NCI-H2171 (cell line): ENCODE data around the gene COMMD1.
"Not testable (repeated sequence)": the region's sequence is repeated elsewhere in the genome, so short reads cannot be mapped to it uniquely, and the experiment has no call there.

ENCODE experiments used
- DNase-seq: peaks from one replicate; lab custom pipeline; 2025; lab: John Stamatoyannopoulos, UW

COMMD1 gene

DNA sequence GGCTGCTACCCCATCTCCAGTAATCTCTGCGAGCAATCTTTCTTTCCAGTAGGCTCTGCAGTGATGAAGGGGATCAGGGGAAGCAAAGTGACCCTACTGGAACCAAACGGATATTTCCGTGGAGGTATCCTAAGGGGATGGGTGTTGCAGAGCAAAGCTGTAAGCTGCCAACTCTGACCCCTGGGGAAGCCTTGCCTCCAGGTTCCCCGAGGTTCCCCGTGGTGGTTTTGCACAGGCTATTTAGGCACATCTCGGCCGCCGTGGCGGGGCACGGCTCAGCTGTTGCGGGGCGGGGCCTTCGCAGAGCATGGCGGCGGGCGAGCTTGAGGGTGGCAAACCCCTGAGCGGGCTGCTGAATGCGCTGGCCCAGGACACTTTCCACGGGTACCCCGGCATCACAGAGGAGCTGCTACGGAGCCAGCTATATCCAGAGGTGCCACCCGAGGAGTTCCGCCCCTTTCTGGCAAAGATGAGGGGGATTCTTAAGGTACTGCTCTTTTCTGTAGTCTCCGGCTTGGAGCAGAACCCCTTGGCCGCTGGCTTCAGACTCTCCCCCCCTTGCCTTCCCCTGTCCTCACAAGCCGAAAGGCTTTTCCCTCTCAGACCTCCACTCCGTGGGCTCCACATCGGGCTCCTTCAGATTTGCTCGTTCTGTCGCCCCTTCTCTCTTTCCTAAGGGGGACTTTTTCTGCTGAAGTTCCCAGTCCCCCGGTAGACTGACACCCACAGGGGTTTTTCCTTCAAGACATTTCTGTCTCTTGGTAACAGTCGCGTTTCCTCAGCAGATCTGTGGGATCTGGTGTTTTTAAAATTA is at the start of gene COMMD1:
Gene COMMD1 (plus strand): TSS at position 303 of the 814 bp plus-strand sequence. CDS start 5 bp downstream, at position 308.
- peak; percentile 61 for DNase-seq

DNA sequence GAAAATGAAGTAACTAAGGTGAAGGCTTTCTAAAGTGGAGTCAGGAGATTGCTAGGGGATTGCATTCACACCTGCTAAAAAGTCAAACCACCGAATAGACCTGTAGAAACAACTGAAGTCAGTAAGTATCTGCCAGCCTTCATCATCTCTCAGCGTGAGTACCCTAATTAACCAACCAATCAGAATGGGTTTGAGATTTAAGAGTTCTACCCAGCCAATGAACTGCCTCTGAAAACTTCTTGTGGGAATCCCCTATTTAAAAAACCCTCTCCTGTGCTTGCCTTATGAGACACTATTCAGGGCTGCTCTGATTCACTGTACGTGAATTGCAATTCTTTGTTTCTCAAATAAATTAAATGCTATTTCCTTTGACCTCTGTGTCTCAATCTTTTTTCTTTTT is 48.2 kb upstream of the COMMD1 start:
- no peak for DNase-seq

DNA sequence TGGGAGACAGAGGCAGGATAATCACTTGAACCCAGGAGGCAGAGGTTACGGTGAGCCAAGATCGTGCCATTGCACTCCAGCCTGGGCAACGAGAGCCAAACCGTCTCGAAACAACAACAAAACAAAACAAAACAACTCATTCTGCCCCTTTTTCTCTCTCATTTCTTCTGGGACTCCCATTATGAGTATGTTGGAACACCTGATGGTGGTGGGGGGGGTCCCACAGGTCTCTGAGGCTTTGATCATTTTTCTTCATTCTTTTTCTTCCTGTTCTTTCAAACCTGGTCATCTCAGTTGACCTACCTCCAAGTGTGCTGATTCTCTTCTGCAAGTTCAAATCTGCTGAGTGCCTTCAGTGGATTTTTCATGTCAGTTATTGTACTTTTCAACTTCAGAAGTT is 43.4 kb upstream of the COMMD1 start:
- no peak for DNase-seq

DNA sequence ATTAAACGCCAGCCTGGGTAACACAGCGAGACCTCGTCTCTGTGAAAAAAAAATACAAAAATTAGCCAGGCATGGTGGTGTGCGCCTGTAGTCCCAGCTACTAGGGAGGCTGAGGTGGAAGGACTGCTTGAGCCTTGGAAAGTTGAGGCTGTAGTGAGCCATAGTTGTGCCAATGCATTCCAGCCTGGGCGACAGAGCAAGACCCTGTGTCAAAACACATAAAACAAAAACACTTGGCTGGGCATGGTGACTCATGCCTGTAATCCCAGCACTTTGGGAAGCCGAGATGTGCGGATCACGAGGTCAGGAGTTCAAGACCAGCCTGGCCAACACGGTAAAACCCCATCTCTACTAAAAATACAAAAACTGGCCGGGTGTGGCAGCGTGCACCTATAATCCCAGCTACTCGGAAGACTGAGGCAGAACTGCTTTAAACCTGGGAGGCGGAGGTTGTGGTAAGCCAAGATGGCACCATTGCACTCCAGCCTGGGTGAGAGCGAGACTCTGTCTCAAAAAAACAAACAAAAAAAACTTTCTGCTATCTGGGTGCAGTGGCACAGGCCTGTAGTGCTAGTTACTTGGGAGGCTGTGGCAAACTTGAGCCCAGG is 38.9 kb upstream of the COMMD1 start:
- DNase-seq, result not testable (repeated sequence)

DNA sequence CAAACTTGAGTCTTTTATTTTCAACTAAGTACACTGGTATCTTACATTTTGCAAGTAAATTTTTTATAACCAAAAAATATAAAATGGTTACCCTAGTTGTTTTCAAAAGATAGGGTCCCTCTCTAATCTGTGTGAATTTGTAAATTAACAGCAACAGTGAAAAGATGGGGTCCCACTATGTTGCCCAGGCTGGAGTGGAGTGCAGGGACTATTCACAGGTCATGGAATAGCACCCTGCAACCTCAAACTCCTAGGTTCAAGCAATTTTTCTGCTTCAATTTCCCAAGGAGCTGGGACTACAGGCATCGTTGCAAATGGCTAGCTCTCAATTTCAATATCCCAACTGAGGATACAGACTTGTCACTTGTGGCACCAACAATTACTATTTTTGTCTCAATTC is 29.1 kb upstream of the COMMD1 start:
- DNase-seq, result no peak

DNA sequence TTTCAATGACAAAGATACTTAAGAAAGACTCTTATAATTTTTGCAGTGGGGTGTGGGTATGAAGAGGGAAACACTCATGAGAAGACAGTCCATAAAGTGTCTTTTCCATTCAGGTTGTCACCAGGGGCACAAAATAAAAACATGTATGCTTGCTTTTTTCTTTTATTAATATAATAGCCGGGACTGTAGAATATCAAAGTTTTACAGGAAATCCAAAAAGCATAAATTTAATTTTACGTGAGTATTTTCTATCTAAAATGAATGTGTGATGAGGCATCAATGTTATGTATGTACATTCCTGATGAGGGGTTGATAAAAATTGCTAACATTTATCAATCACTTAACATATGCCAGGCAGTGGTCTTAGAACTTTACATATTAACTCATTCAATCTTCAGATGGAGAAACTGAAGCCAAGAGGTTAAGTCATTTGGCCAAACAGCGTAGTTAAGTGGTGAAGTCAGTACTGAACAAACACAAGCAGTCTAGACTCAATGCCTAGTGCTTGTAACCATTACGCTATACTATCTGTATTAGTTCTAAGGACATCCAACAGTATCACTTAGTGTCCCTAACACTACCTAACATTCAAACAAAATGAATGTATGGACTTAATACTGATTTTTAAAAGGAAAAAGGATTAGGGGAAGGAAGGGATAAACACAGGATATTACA is 27.8 kb upstream of the COMMD1 start:
- no peak for DNase-seq

DNA sequence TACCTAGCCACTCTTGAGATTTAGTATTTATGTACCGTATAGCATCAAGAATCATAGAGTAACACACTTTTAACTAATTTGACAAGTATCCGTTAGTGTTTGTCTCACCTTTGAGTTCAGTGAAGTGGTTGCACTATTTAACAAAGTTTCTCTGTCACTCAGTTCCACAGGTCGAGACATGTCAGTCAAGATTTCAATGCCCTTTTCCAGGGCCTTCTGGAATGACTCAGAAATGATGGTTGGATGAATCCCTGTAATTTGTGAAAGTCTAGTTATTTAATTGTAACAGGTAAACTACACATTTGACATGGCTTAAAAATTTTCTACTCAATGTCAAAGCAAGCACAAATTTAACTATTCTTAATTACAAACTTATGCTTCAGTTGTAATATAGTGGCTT is 26.7 kb upstream of the COMMD1 start:
- no peak for DNase-seq

DNA sequence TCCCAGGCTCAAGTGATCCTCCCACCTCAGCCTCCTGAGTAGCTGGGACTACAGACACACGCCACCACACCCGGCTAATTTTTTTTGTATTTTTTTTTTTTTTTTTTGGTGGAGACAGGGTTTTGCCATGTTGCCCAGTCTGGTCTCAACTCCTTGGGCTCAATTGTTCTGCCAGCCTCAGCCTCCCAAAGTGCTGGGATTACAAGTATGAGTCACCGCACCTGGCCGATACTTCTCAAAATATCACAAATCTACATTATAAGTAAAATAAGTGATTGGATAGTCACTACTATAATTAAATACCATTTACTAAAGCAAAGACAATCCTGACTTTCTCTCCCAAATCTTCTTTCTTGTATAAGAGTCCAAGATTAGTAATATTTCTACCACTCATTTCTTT is 26.1 kb upstream of the COMMD1 start:
- DNase-seq, result not testable (repeated sequence)

DNA sequence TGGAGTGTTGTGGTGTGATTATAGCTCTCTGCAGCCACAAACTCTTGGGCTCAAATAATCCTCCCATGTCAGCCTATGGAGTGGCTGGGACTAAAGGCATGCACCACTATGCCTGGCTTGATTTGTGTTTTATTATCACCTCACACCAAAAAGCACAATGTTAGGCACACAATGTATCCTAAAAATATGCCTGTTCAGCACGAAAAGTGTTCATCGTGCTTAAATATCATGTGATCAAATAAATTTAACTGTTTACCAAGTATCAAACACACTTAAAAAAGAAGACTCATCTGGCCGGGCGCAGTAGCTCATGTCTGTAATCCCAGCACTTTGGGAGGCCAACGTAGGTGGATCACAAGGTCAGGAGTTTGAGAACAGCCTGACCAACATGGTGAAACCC is 22.6 kb upstream of the COMMD1 start:
- DNase-seq, result no peak

DNA sequence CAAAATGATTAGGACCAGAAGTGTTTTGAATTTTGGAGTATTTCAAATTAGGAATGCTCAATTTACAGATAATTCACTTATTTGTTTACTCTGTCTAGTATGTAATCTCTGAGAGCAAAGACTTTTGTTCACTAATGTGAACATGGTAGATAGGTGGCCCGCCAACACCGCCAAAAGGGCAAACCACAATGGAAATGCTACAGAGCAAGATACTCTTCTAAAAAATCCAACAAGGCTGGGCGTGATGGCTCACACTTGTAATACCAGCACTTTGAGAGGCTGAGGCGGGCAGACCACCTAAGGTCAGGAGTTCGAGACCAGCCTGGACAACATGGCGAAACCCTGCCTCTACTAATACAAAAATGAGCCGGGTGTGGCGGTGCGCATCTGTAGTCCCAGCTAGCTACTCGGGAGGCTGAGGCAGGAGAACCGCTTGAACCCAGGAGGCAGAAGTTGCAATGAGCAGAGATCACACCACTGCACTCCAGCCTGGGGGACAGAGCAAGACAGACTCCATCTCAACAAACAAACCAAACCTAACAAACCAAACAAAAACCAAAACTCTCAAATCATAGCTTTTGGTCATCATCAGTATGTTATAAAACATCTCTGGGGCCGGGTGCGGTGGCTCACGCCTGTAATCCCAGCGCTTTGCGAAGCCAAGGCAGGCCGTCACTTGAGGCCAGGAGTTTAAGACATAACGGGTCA is 19.4 kb upstream of the COMMD1 start:
- no peak for DNase-seq

DNA sequence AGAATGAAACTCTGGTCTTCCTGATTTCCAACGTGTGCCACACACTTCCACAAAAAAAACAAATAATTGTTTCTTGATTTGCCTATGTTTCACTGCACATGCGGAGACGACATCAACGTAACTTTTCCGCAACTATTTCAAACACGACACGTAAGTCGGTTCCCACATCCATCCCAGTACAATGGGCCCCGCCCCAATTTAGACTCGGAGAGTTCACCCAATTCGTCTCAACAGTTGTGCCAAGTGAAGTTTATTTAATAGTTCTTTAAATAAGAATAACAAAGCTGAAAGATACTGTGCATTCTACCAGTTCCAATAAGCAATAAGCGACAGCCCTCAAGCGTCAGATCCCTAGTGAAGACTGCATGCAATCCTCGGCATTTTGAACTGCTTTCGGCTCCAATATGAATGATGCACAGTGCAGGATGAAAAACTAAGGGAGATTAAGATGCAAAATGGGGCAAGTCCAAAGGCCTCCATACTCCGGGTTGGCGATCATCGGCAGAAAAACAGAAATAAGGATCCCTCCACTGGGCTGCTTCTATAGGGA is 17.7 kb upstream of the COMMD1 start:
- DNase-seq, result peak; percentile 45

DNA sequence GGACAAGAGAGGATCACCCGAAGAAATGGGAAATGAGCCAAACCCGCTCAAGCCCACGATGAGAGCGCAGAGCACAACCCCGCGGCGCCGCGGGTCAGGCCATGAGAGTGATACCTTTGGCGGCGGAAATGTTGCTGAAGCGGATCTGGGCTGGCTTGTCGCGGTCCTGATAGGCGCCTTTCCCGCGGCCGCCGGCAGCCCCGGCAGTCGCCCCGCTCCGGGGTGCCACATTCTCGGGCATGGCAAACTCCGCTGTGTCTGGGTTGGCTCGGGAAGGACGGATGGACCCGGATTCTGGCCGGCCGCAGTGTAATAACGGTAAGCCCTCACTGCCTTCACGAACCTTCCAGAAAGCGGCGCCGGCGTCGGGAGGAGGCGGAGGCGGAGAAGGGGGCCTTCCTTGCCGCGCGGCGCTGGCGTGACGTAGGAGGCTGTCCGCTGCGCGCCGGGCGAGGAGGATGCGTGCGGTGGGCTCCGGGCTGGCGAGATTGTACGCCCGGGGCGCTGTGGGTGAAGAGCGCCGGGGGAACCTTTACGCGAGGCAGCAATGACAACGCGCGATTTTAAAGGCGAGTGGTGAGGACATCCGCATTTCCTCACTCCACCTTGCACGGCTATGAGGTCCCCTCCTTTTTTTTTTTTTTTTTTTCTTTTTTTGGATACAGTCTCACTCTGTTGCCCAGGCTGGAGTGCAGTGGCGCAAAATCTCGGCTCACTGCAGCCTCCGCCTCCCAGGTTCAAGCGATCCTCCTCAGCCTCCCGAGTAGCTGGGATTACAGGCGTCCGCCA is 17.0 kb upstream of the COMMD1 start, which contains the start of gene CCT4:
Gene CCT4 (minus strand): TSS at position 390 of the 789 bp plus-strand sequence. CDS start 149 bp downstream, at position 241.
- DNase-seq, result peak; percentile 90

DNA sequence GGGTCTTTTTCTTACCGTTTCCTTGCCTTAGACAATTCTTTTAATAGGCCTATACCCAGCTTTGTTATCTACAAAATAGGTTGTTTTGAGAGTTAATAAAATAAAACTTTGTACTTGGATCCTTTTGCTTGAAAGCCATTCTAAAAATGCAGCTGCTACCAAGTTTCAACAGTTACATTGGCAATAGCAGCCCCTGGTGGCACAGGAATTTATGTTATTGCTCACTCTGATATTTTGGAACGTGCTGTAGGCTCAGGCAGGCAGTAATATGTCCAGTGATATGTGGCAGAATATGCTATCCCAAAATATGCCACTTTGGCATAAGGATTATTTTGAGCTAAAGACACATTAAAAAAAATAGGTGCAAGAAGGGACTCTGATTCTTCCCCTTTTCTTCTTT is 6.7 kb upstream of the COMMD1 start:
- DNase-seq, result no peak

DNA sequence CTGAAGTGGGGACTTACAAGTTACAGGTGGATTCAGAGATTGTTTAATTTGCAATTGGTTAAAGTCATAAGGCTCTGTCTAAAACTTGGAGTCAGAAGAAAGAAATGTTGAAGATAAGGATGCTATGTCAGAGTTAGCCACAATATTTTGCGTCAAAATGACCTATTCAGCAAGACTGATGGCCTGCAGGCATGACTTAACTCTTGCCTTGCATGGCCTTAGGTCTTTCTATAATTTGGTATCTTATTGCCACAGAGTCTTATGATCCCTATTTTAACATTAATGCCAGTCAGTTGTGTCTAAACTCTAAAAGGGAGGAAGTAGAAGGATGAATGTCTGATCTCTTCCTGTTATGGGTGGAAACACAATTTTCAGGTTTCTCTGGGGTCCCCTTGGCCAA is 5.2 kb upstream of the COMMD1 start:
- no peak for DNase-seq

DNA sequence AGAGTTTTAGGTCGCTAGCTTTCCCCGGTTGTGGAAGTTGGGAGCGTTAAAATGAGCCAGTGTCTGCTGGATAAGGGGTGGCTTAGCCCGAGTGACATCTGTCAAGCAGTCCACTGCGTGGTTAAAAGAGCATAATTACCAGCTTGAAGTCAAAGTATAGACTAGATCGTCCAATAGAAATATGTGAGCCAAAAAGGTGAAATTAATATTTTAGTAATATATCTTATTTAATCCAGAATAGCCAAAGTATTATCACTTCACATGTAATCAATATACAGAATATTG is 654 bp downstream of the COMMD1 start:
- DNase-seq, result no peak

DNA sequence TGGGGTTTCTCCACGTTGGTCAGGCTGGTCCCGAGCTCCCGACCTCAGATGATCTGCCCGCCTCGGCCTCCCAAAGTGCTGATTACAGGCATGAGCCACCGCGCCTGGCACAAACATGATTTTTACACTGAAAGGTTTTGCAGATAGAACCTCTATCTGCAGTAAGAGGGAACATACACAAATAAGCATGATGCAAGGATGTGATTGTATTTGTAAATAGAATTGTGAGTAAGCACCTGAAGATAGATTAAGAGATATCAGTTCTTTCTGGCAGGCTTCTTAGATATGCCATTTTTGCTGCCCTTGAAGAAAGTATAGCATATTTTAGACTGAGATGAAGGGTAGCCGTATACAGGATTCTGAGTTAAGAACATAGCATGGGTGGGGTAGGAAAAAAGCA is 3.6 kb downstream of the COMMD1 start:
- no peak for DNase-seq

DNA sequence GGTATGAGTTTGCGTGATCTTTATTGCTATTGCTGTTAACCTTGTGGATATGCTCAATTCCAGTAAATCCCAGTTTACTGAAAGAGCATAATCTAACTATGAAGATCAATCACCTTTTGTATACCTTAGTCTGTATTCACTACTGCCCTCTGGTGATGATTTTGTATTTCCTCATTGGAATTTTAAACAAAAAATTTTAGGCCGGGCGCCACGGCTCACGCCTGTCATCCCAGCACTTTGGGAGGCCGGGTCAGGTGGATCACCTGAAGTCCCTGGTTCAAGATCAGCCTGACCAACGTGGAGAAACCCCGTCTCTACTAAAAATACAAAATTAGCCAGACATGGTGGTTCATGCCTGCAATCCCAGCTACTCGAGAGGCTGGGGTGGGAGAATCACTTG is 5.1 kb downstream of the COMMD1 start:
- DNase-seq, result no peak

DNA sequence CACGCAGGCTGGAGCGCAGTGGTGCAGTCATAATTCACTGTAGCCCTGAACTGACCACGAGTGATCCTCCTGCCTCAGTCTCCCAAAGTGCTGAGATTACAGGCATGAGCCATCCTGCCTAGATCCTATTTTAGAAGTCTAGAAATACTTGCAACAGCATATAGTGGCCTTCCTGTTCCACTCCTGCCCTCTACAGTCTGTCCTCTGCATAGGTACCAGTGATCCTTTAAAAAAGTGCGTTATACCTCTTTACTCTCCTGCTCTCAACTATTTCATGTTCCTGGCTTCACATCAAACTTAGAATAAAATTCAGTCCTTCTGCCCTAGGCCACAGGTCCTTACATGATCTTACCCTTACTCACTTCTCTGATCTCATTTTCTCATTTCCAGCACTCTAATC is 6.0 kb downstream of the COMMD1 start:
- no peak for DNase-seq

DNA sequence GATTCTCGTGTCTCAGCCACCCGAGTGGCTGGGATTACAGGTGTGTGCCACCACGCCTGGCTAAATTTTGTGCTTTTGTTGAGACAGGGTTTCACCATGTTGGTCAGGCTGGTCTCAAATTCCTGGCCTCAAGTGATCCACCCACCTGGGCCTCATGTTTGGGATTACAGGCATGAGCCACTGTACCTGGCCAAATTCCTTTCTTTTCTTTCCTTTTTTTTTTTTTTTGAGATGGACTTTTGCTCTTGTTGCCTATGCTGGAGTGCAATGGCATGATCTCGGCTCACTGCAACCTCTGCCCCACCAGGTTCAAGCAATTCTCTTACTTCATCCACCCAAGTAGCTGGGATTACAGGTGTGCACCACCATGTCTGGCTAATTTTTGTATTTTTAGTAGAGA is 9.3 kb downstream of the COMMD1 start:
- not testable (repeated sequence) for DNase-seq

DNA sequence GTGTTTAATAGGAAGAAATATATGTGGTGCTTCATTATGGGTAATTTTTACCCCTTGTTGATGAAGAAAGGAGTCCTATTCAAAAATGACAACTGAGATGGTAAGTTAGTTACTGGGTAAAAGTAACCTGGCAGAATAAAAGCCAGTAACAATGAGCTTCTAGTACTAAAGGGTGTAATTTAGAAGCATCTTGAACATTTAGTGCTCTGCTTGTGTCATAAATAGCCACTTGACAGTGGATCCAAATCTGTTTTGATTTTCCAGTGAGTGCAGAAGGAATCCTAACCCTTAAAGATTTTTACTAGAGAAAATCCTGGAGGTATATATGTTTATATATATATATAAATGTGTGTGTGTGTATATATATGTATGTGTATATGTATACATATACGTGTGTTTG is 15.1 kb downstream of the COMMD1 start:
- DNase-seq, result no peak

DNA sequence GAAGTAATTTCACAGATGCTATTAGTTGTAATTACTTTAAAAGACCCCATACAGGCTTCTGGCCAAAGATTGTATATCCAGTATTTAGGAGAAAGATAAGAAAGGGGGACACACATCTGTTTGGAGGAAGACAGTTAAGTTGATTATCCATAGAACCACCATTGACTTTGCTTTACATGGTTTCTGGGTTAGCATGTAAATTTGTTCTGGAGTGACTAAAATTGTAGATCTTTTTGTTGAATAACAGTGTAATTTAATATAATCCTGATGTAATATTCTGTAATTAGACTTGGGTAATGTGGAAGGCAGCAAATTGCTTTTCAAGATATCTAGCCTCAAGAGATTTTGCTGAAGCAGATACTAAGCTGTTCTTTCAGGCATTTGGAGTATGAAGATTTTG is 17.2 kb downstream of the COMMD1 start:
- DNase-seq, result no peak
